ENCODE data around the gene LGALS7B. TPM values are rescaled to one million over a fixed set of nuclear protein-coding genes. Genes with fewer than 3 reads are reported as not detected.

LGALS7B gene
- total and polyA plus RNA-seq, 2 of the 8 experiments (the other 6 are each of a cell fraction or from before 2014, with no cell fraction given), result 3.6 TPM; not detected in 1

GRCh38 chr19:38739440-38740256, 49.4 kb upstream of the LGALS7B start:
- Histone ChIP-seq H3K9ac (replicated peaks in 1 of 4; ENCODE audit: extremely low read depth in 1 of 4, low read depth in 3 of 4, low read length in 3 of 4) (no peak overlapping the region), H2BK20ac (ENCODE audit: low read length) (no peak overlapping the region), H2AFZ (ENCODE audit: low read length) (no peak overlapping the region), H3K4me3 (ENCODE audit: extremely low read depth in 1 of 4, insufficient read depth in 2 of 4, low read depth in 3 of 4, low read length in 4 of 4) (no peak overlapping the region), H3K27me3 (replicated peaks in 1 of 4; ENCODE audit: control insufficient read depth in 3 of 4, extremely low read depth in 1 of 4, insufficient read depth in 3 of 4, low read length in 3 of 4) (peaks cover 4 to 16% (median 13%) of the 10 kb centered on the region in 4 experiments), H4K5ac (ENCODE audit: insufficient read length, low read depth, low read length) (no peak overlapping the region), H3K4ac (replicated peaks; ENCODE audit: insufficient read length, low read depth, low read length) (no peak overlapping the region), H3K14ac (ENCODE audit: insufficient read length) (no peak overlapping the region), H3K23ac (ENCODE audit: insufficient read length) (no peak overlapping the region), H3K9me3 (ENCODE audit: insufficient read depth in 2 of 2, low read depth in 1 of 2, low read length in 1 of 2) (peaks cover 0 to 3% of the 10 kb centered on the region in 2 experiments; a peak in 1 of 4 replicates), H4K20me1 (replicated peaks in 1 of 2; ENCODE audit: control insufficient read depth in 1 of 2, insufficient read depth in 2 of 2, low read length in 2 of 2) (peaks cover 0 to 3% of the 10 kb centered on the region in 2 experiments), H3K56ac (replicated peaks; ENCODE audit: insufficient read length, low read depth, low read length) (no peak overlapping the region), H2AK5ac (ENCODE audit: low read depth, low read length) (no peak overlapping the region), H2BK5ac (ENCODE audit: low read depth, low read length) (no peak overlapping the region), H3K79me2 (ENCODE audit: control insufficient read depth in 1 of 2, insufficient read depth in 2 of 2, low read length in 2 of 2) (no peaks in the 10 kb centered on the region), H3K79me1 (ENCODE audit: low read depth, low read length) (no peaks in the 10 kb centered on the region), H3K4me1 (replicated peaks in 1 of 4; ENCODE audit: control insufficient read depth in 3 of 4, insufficient read depth in 4 of 4, low read length in 3 of 4) (peaks cover 0 to 9% (median 6%) of the 10 kb centered on the region in 4 experiments; a peak in 6 of 7 replicates), H3K18ac (ENCODE audit: extremely low read depth, low read length) (no peak overlapping the region), H2BK15ac (ENCODE audit: low read length) (no peak overlapping the region), H2BK120ac (replicated peaks; ENCODE audit: low read depth, low read length) (no peak overlapping the region), H3K4me2 (ENCODE audit: insufficient read depth in 1 of 2, low read depth in 2 of 2, low read length in 2 of 2) (no peak overlapping the region), H4K8ac (ENCODE audit: extremely low read depth, insufficient read depth, low read length) (no peak overlapping the region; the same call in 1 of the 2 replicates), H3K27ac (ENCODE audit: low read depth, low read length) (no peak overlapping the region), H3K36me3 (ENCODE audit: control insufficient read depth in 2 of 4, insufficient read depth in 4 of 4, low read length in 3 of 4) (no peaks in the 10 kb centered on the region), H4K91ac (replicated peaks; ENCODE audit: insufficient read length, low read length) (no peak overlapping the region), H2BK12ac (ENCODE audit: low read depth, low read length) (no peak overlapping the region), H3K23me2 (ENCODE audit: low read depth, low read length) (peaks cover 10% of the 10 kb centered on the region; the same call in 1 of the 2 replicates)
- no peak for FAIRE-seq
- WGBS, 2 experiments (ENCODE audit: extremely low coverage in 1 of 2, insufficient coverage in 1 of 2, insufficient read length in 1 of 2, insufficient replicate concordance in 2 of 2, low coverage in 1 of 2, low lambda C conversion rate in 2 of 2, missing lambda C conversion rate in 1 of 2), result 95% methylated on average over 14 of the region's 16 CpGs; no CpG with 5 or more reads in 1 of the 2 experiments
- CTCF ChIA-PET (ENCODE audit: partially characterized antibody), result interaction anchor here (0.7 to 3.4 kb wide), 3 partner anchors 30 to 578 kb away, joined by 3 to 14 read pairs (median 4); no protein-coding TSS in a partner anchor
- TF ChIP-seq FOSL1 (IDR thresholded peaks at IDR 0.05; ENCODE audit: insufficient read depth, low read depth, low read length), result no peak
- TF ChIP-seq BRCA1 (IDR thresholded peaks at IDR 0.05; ENCODE audit: low read depth, low read length), result no peak
- no peak for TF ChIP-seq RXRA (IDR thresholded peaks at IDR 0.05; ENCODE audit: insufficient read depth, low read depth, low read length)
- TF ChIP-seq HDAC2 (IDR thresholded peaks at IDR 0.05; ENCODE audit: borderline replicate concordance in 1 of 2, low read depth in 2 of 2, low read length in 2 of 2), result no peak
- no peak for TF ChIP-seq CHD2 (IDR thresholded peaks at IDR 0.05; ENCODE audit: low read length)
- no peak for TF ChIP-seq NANOG (IDR thresholded peaks at IDR 0.05; ENCODE audit: insufficient read depth, low read depth, low read length, poor library complexity, severe bottlenecking)
- no peak for TF ChIP-seq ASH2L (IDR thresholded peaks at IDR 0.05; ENCODE audit: low read length)
- no peak for TF ChIP-seq RAD21 (IDR thresholded peaks at IDR 0.05 in 1 of 2, conservative IDR thresholded peaks at IDR 0.05 in 1 of 2; ENCODE audit: low read depth in 2 of 2, low read length in 2 of 2)
- no peak for TF ChIP-seq SP1 (IDR thresholded peaks at IDR 0.05; ENCODE audit: low read depth, low read length)
- no peak for TF ChIP-seq POU5F1 (IDR thresholded peaks at IDR 0.05; ENCODE audit: low read depth, low read length)
- no peak for DNase-seq (ENCODE audit: low read depth in 1 of 2, low spot score in 2 of 2)
- POLR2A ChIA-PET (ENCODE audit: partially characterized antibody), result interaction anchor here (2.4 kb wide), 1 partner anchor 109 kb away, joined by 6 read pairs; no protein-coding TSS in a partner anchor
